ENCODE measurements around the gene MBD2. TPM values are rescaled to one million over a fixed set of nuclear protein-coding genes. Genes with fewer than 3 reads are reported as not detected.

Gene MBD2
- total RNA-seq, 1 experiment from 2014 or later = 61.3 TPM

- Histone ChIP-seq H4K20me1 (ENCODE audit: insufficient read depth, low read depth, low read length) (no peaks in the 10 kb centered on the region), H3K9me3 (ENCODE audit: low read length) (no peaks in the 10 kb centered on the region), H3K9me2 (replicated peaks; ENCODE audit: insufficient read depth, low read length) (no peaks in the 10 kb centered on the region), H3K9ac (ENCODE audit: low read length) (no peak overlapping the region), H3K4me2 (ENCODE audit: low read depth, low read length, poor library complexity, severe bottlenecking) (no peak overlapping the region), H3K27ac (ENCODE audit: low read length) (no peak overlapping the region), H3K27me3 (ENCODE audit: low read length) (no peaks in the 10 kb centered on the region), H3K79me2 (ENCODE audit: low read length) (no peaks in the 10 kb centered on the region), H2AFZ (ENCODE audit: low read length) (no peak overlapping the region), H3K4me1 (ENCODE audit: low read length) (no peaks in the 10 kb centered on the region), H3K36me3 (ENCODE audit: insufficient read depth, low read length) (no peaks in the 10 kb centered on the region), H3K4me3 (ENCODE audit: low read length) (no peak overlapping the region)
- DNase-seq = no peak
These were observed 16.2 kb upstream of the MBD2 start for GRCh38 chr18:54240629-54241107.

- H3K36me3 ChIP-seq (ENCODE audit: insufficient read depth, low read length) = no peaks in the 10 kb centered on the region
- no peaks in the 10 kb centered on the region for H4K20me1 ChIP-seq (ENCODE audit: insufficient read depth, low read depth, low read length)
- no peak overlapping the region for H2AFZ ChIP-seq (ENCODE audit: low read length)
- no peak overlapping the region for H3K27ac ChIP-seq (ENCODE audit: low read length)
- no peaks in the 10 kb centered on the region for H3K4me1 ChIP-seq (ENCODE audit: low read length)
- no peaks in the 10 kb centered on the region for H3K9me3 ChIP-seq (ENCODE audit: low read length)
- H3K79me2 ChIP-seq (ENCODE audit: low read length) = no peaks in the 10 kb centered on the region
- H3K9ac ChIP-seq (ENCODE audit: low read length) = no peak overlapping the region
- no peaks in the 10 kb centered on the region for H3K27me3 ChIP-seq (ENCODE audit: low read length)
- no peak for DNase-seq
- H3K9me2 ChIP-seq (replicated peaks; ENCODE audit: insufficient read depth, low read length) = no peaks in the 10 kb centered on the region
- no peak overlapping the region for H3K4me3 ChIP-seq (ENCODE audit: low read length)
- H3K4me2 ChIP-seq (ENCODE audit: low read depth, low read length, poor library complexity, severe bottlenecking) = no peak overlapping the region
These were observed 15.1 kb upstream of the MBD2 start for GRCh38 chr18:54239601-54240000.

DNA sequence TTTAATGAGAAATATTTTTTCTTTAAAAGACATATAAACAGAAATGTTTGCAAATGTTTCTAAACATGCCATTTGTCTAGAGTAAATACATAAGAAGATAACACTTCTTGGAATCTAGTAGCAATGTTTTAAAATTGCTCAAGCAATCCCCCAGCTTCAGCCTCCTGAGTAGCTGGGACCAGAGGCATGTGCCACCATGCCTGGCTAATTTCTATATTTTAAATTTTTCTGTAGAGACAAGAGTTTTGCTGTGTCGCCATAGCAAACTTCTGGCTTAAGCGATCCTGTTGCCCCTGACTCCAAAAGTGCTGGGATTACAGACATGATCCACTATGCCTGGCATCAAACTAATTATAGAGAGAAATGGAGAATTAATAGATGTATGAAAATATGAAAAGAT, 14.6 kb upstream of the MBD2 start:
- H3K27ac ChIP-seq (ENCODE audit: low read length) = no peak overlapping the region
- H3K4me3 ChIP-seq (ENCODE audit: low read length) = no peak overlapping the region
- H3K4me1 ChIP-seq (ENCODE audit: low read length) = no peaks in the 10 kb centered on the region
- H3K27me3 ChIP-seq (ENCODE audit: low read length) = no peaks in the 10 kb centered on the region
- H4K20me1 ChIP-seq (ENCODE audit: insufficient read depth, low read depth, low read length) = no peaks in the 10 kb centered on the region
- H2AFZ ChIP-seq (ENCODE audit: low read length) = no peak overlapping the region
- no peaks in the 10 kb centered on the region for H3K9me2 ChIP-seq (replicated peaks; ENCODE audit: insufficient read depth, low read length)
- H3K9ac ChIP-seq (ENCODE audit: low read length) = no peak overlapping the region
- H3K4me2 ChIP-seq (ENCODE audit: low read depth, low read length, poor library complexity, severe bottlenecking) = no peak overlapping the region
- H3K9me3 ChIP-seq (ENCODE audit: low read length) = no peaks in the 10 kb centered on the region
- no peaks in the 10 kb centered on the region for H3K36me3 ChIP-seq (ENCODE audit: insufficient read depth, low read length)
- no peak for DNase-seq
- H3K79me2 ChIP-seq (ENCODE audit: low read length) = no peaks in the 10 kb centered on the region

- no peaks in the 10 kb centered on the region for H4K20me1 ChIP-seq (ENCODE audit: insufficient read depth, low read depth, low read length)
- no peak overlapping the region for H3K9ac ChIP-seq (ENCODE audit: low read length)
- H3K27me3 ChIP-seq (ENCODE audit: low read length) = no peaks in the 10 kb centered on the region
- no peak for DNase-seq
- H3K4me3 ChIP-seq (ENCODE audit: low read length) = no peak overlapping the region
- no peaks in the 10 kb centered on the region for H3K79me2 ChIP-seq (ENCODE audit: low read length)
- no peaks in the 10 kb centered on the region for H3K36me3 ChIP-seq (ENCODE audit: insufficient read depth, low read length)
- no peak overlapping the region for H3K4me2 ChIP-seq (ENCODE audit: low read depth, low read length, poor library complexity, severe bottlenecking)
- H2AFZ ChIP-seq (ENCODE audit: low read length) = no peak overlapping the region
- H3K27ac ChIP-seq (ENCODE audit: low read length) = no peak overlapping the region
- H3K4me1 ChIP-seq (ENCODE audit: low read length) = no peaks in the 10 kb centered on the region
- no peaks in the 10 kb centered on the region for H3K9me2 ChIP-seq (replicated peaks; ENCODE audit: insufficient read depth, low read length)
- H3K9me3 ChIP-seq (ENCODE audit: low read length) = no peaks in the 10 kb centered on the region
These were observed 13.9 kb upstream of the MBD2 start for GRCh38 chr18:54238173-54238936.

DNA sequence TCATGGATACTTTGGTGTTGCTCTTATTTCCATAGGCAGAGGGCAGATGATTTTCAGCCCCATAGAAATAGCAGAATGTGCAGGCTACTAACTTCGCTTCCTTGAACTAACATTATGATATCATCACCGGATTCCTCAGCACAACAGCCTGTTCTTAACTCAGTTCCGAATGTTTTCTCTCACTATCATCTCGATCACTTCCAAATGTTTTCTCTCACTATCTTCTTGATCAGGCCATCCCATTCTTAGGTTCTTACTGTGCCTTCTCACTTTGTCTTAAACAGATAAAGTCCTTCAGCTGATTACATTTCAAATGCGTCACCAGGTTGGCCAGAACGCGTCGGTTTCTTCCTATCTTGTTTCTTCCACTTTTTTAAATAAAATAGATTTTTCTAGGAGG, 11.4 kb upstream of the MBD2 start:
- no peaks in the 10 kb centered on the region for H3K9me2 ChIP-seq (replicated peaks; ENCODE audit: insufficient read depth, low read length)
- no peaks in the 10 kb centered on the region for H3K27me3 ChIP-seq (ENCODE audit: low read length)
- no peak overlapping the region for H3K27ac ChIP-seq (ENCODE audit: low read length)
- no peaks in the 10 kb centered on the region for H3K4me1 ChIP-seq (ENCODE audit: low read length)
- no peaks in the 10 kb centered on the region for H3K79me2 ChIP-seq (ENCODE audit: low read length)
- H3K4me3 ChIP-seq (ENCODE audit: low read length) = no peak overlapping the region
- no peak overlapping the region for H2AFZ ChIP-seq (ENCODE audit: low read length)
- no peaks in the 10 kb centered on the region for H3K9me3 ChIP-seq (ENCODE audit: low read length)
- no peaks in the 10 kb centered on the region for H4K20me1 ChIP-seq (ENCODE audit: insufficient read depth, low read depth, low read length)
- no peak overlapping the region for H3K9ac ChIP-seq (ENCODE audit: low read length)
- H3K36me3 ChIP-seq (ENCODE audit: insufficient read depth, low read length) = no peaks in the 10 kb centered on the region
- no peak for DNase-seq
- H3K4me2 ChIP-seq (ENCODE audit: low read depth, low read length, poor library complexity, severe bottlenecking) = no peak overlapping the region

DNA sequence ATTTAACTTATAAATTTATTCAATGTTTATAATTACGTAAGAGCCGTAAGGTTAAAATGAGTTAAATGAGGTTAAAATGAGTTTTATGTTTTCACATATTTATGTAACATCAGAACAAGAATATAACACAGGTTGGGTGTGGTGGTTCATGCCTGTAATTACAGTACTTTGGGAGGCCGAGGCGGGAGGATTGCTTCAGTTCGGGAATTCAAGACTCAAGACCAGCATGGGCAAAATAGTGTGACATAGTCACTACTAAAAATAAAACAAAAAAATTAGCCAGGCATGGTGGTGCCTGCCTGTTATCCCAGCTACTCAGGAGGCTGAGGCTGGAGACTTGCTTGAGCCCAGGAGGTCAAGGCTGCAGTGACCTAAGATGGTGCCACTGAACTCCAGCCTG, 9.3 kb upstream of the MBD2 start:
- H3K9me2 ChIP-seq (replicated peaks; ENCODE audit: insufficient read depth, low read length) = no peaks in the 10 kb centered on the region
- H3K27me3 ChIP-seq (ENCODE audit: low read length) = no peaks in the 10 kb centered on the region
- DNase-seq = no peak
- H2AFZ ChIP-seq (ENCODE audit: low read length) = no peak overlapping the region
- no peak overlapping the region for H3K4me3 ChIP-seq (ENCODE audit: low read length)
- H3K9me3 ChIP-seq (ENCODE audit: low read length) = no peaks in the 10 kb centered on the region
- no peak overlapping the region for H3K4me2 ChIP-seq (ENCODE audit: low read depth, low read length, poor library complexity, severe bottlenecking)
- H3K79me2 ChIP-seq (ENCODE audit: low read length) = no peaks in the 10 kb centered on the region
- H4K20me1 ChIP-seq (ENCODE audit: insufficient read depth, low read depth, low read length) = no peaks in the 10 kb centered on the region
- H3K9ac ChIP-seq (ENCODE audit: low read length) = no peak overlapping the region
- no peaks in the 10 kb centered on the region for H3K36me3 ChIP-seq (ENCODE audit: insufficient read depth, low read length)
- no peak overlapping the region for H3K27ac ChIP-seq (ENCODE audit: low read length)
- no peaks in the 10 kb centered on the region for H3K4me1 ChIP-seq (ENCODE audit: low read length)

- no peak for DNase-seq
- Histone ChIP-seq H3K4me2 (ENCODE audit: low read depth, low read length, poor library complexity, severe bottlenecking) (no peak overlapping the region), H3K79me2 (ENCODE audit: low read length) (no peaks in the 10 kb centered on the region), H3K9me2 (replicated peaks; ENCODE audit: insufficient read depth, low read length) (no peaks in the 10 kb centered on the region), H3K27ac (ENCODE audit: low read length) (no peak overlapping the region), H3K4me1 (ENCODE audit: low read length) (no peaks in the 10 kb centered on the region), H3K36me3 (ENCODE audit: insufficient read depth, low read length) (no peaks in the 10 kb centered on the region), H3K27me3 (ENCODE audit: low read length) (no peaks in the 10 kb centered on the region), H3K9ac (ENCODE audit: low read length) (no peak overlapping the region), H2AFZ (ENCODE audit: low read length) (no peak overlapping the region), H4K20me1 (ENCODE audit: insufficient read depth, low read depth, low read length) (no peaks in the 10 kb centered on the region), H3K4me3 (ENCODE audit: low read length) (no peak overlapping the region), H3K9me3 (ENCODE audit: low read length) (no peaks in the 10 kb centered on the region)
These were observed 8.8 kb upstream of the MBD2 start for GRCh38 chr18:54233228-54233625.

DNA sequence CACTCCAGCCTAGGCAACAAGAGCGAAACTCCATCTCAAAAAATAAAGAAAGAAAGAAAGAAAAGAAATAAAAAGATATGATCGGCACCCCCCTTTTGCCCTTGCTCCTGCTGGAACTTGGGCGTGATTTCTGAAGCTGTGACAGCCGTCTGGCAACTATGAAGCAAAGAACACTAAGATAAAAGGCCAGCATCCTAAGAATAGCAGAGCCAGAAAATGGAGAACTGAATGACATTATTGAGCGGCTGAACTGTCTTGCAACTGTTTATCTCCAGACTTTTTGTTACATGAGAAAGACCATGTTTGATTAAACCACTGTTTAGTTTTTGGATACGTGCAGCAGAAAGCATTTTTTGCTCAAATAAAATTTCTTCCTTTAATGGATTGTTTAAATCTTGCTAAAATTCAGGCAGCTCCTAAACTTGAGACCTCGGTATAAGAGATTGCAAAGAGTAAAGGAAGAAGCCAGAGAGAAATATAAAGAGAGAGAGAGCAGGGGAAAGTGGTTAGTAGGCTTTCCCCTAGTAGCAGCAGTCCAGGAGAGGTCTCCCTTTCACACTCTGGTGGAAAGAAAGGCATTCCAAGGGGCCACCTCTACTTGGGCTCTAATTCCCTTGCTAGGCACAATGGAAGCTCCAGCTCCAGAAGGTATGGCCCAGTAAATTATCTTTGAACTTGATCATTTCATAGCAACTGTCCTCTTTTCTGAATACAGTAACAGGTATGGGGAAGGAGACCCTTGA, 8.2 kb upstream of the MBD2 start:
- H3K36me3 ChIP-seq (ENCODE audit: insufficient read depth, low read length) = no peaks in the 10 kb centered on the region

More for the DNA sequence above, 8.2 kb upstream of the MBD2 start:
- no peak overlapping the region for H3K4me2 ChIP-seq (ENCODE audit: low read depth, low read length, poor library complexity, severe bottlenecking)
- H3K27me3 ChIP-seq (ENCODE audit: low read length) = no peaks in the 10 kb centered on the region
- DNase-seq = no peak
- H3K79me2 ChIP-seq (ENCODE audit: low read length) = no peaks in the 10 kb centered on the region
- H3K4me1 ChIP-seq (ENCODE audit: low read length) = no peaks in the 10 kb centered on the region
- no peaks in the 10 kb centered on the region for H3K9me2 ChIP-seq (replicated peaks; ENCODE audit: insufficient read depth, low read length)
- no peaks in the 10 kb centered on the region for H3K9me3 ChIP-seq (ENCODE audit: low read length)
- H3K4me3 ChIP-seq (ENCODE audit: low read length) = no peak overlapping the region
- no peaks in the 10 kb centered on the region for H4K20me1 ChIP-seq (ENCODE audit: insufficient read depth, low read depth, low read length)
- H3K27ac ChIP-seq (ENCODE audit: low read length) = no peak overlapping the region
- no peak overlapping the region for H3K9ac ChIP-seq (ENCODE audit: low read length)
- H2AFZ ChIP-seq (ENCODE audit: low read length) = no peak overlapping the region

All from Karpas-422 (cell line).